GM12801 (cell line): ENCODE data around the gene HOXC9.

ENCODE experiments used
- TF ChIP-seq, protein P1 (sequence below): IDR thresholded peaks from one replicate; pipeline ENCODE4 v1.5.1; 2011; ENCODE audit warnings: control low read depth; ENCODE audit not compliant: insufficient read length; ENCODE audit errors: extremely low read depth

Gene HOXC9

DNA sequence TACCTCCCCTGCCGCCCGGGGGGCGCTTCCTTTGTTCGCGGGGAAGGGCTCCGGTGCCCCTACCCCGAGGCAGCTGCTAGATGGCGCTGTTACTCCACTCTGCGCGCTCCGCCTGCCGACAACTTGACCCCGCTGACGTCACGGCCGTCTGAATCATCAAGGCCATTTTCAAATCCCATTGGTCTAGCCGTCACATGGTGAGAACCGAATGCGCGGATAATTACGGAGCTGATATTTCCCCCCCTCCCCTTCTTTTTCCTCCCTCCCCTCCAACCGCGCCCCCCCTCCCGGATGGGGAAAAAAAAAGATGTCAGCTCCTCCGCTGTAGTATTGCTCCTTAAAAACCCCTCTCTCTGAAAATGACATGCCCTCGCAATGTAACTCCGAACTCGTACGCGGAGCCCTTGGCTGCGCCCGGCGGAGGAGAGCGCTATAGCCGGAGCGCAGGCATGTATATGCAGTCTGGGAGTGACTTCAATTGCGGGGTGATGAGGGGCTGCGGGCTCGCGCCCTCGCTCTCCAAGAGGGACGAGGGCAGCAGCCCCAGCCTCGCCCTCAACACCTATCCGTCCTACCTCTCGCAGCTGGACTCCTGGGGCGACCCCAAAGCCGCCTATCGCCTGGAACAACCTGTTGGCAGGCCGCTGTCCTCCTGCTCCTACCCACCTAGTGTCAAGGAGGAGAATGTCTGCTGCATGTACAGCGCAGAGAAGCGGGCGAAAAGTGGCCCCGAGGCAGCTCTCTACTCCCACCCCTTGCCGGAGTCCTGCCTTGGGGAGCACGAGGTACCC is 14.9 kb upstream of the HOXC9 start, which contains the start of gene HOXC10:
HOXC10 (plus strand) TSS at position 246 of the 791 bp plus-strand sequence; CDS start at position 360, 114 bp downstream.
- TF ChIP-seq, protein P1, sequence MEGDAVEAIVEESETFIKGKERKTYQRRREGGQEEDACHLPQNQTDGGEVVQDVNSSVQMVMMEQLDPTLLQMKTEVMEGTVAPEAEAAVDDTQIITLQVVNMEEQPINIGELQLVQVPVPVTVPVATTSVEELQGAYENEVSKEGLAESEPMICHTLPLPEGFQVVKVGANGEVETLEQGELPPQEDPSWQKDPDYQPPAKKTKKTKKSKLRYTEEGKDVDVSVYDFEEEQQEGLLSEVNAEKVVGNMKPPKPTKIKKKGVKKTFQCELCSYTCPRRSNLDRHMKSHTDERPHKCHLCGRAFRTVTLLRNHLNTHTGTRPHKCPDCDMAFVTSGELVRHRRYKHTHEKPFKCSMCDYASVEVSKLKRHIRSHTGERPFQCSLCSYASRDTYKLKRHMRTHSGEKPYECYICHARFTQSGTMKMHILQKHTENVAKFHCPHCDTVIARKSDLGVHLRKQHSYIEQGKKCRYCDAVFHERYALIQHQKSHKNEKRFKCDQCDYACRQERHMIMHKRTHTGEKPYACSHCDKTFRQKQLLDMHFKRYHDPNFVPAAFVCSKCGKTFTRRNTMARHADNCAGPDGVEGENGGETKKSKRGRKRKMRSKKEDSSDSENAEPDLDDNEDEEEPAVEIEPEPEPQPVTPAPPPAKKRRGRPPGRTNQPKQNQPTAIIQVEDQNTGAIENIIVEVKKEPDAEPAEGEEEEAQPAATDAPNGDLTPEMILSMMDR: no peak

DNA sequence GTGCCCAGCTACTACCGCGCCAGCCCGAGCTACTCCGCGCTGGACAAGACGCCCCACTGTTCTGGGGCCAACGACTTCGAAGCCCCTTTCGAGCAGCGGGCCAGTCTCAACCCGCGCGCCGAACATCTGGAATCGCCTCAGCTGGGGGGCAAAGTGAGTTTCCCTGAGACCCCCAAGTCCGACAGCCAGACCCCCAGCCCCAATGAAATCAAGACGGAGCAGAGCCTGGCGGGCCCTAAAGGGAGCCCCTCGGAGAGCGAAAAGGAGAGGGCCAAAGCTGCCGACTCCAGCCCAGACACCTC is 14.3 kb upstream of the HOXC9 start:
- TF ChIP-seq, protein P1: no peak

DNA sequence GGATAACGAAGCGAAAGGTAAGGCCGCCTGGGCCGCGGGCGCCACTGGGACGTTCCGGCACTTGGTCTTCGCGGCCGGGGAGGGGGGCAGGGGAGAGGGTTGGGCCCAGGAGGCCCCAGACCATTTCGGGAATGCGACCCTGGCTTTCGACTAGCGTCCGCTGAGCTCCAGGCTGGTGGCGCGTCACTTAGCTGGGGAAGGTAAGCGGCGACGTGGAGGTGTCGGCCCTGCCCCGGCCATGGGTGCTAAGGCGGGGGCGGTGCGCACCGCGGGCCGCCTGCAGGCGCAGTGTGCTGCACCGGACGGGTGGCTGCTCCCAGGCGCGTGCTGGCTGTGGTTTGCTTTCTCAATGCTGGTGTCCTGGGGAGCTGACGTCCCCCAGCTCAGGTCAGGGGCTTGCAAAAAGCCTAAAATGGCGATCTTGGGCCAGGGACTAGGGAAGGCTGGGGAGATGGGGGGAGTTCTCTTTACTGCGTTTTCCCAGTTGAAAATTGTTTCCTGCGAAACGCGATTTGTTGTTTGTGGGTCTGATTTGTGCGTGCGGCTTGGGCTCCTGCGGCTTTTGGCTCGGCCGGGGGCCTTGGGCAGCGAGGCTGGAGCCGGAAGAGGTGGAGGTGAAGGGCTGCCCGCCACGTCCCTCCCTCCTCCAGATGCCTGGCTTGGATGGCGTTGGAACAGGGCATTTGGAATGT is 13.8 kb upstream of the HOXC9 start:
- TF ChIP-seq, protein P1: no peak

DNA sequence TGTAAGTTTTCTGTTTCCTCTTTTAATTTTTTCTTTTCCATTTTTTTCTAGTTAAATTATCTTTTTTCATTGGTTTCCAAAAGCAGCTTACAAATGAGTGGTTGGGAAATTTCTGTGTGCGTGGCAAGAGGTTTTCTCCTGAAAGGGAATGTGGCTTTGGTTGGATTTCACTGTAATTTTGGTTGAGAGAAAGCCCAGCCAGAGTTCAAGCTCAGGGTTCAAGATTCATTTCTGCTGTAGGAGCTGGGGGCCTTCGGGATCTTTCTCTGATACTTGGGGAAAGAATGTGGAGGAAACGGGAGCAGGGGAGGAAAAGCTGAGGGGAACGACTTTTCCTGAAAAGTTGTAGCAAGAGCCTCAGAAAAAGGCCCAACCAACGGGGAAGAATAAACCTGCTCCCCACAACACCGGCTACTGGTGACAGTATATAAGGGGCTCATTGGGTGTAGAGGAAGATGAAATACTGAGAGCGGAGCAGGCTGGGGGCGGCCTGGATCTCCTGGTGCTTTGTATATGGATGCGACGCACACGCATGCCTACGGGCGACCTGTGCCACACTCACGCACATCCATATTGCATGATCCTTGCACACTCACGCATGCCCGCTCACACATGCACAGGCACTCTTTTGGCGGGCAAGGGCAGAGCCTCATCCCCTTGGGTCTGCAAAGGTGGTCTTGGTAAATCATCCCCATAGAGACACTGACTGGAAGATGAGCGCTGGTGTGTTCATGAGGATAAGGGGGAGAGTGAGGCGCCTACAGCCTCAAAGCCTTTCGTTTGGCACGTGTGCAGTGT is 13.1 kb upstream of the HOXC9 start:
- TF ChIP-seq, protein P1: no peak

DNA sequence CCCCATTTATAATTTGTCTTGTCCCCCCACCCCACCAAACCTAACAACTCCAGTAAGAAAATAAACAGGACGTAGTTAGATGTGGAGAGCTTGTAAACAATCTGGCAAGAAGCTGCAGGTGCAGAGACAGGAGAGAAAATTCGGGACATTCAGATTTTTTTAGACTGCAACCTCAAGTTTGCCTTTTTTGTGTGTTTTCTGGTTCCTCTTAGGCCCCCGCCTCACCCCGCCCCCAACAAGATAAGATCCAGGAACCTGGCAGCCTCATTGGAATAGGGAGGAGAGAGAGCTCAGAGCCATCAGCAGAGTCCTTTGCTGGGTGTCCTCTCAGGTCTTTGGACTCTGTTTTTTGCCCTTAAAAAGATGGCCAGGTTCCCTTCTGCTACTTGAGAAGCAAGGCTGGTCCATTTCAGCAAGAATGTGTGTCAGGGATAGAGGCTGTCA is 12.2 kb upstream of the HOXC9 start:
- TF ChIP-seq, protein P1: no peak

DNA sequence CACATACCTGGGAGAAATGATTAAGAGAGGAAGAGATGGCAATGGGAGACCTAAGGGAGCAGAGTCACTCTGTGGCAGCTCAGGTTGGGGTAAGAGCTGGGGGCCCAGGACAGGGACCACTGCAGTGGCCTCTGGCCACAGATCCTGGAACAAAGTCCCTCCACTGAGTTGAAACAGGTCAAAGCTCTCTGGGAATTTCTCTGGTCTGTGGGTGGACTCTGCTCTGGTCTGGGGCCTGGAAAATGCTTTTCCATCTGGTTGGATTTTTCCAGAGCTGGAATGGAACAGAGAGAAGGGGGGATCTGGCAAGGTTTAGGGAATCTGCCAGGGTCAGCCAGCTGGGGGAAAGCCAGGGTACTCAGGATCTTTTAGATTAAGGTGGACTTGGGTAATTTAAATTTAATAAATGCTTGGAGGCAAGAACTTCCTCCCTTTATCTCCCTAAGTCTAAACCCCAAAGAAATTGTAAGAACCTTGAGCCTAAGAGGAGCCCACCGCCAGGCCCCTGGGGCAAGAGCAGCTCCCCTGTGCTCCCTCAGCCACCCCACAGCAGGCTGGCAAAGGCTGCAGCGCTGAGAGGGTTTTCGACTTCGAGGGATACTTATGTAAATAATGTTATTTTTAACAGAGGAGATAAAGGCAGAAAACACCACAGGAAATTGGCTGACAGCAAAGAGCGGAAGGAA is 11.3 kb upstream of the HOXC9 start:
- TF ChIP-seq, protein P1: no peak
